Measurements from ENCODE around the gene AKT1S1. TPM values are rescaled to one million over a fixed set of nuclear protein-coding genes. Genes with fewer than 3 reads are reported as not detected.

The AKT1S1 gene
- total RNA-seq, 1 experiment from 2014 or later = 70.6 TPM

GRCh38 chr19:49923055-49924003, 46.2 kb upstream of the AKT1S1 start:
- intact Hi-C loops (cut with micrococcal nuclease) = no loop called here
- H2AFZ ChIP-seq (ENCODE audit: low read depth, low read length, poor library complexity, severe bottlenecking) = no peak overlapping the region
- TF ChIP-seq POLR2A (IDR thresholded peaks at IDR 0.05; ENCODE audit: borderline replicate concordance, extremely low read depth, insufficient read depth, insufficient read length) (no peak), TCF7L2 (IDR thresholded peaks at IDR 0.05; ENCODE audit: borderline replicate concordance, extremely low read depth, insufficient read depth, insufficient read length) (no peak), EZH2phosphoT487 (IDR thresholded peaks at IDR 0.05; ENCODE audit: borderline replicate concordance) (no peak), REST (IDR thresholded peaks at IDR 0.05; ENCODE audit: low read depth) (no peak), CBX3 (IDR thresholded peaks at IDR 0.05; ENCODE audit: low read depth) (no peak)
- POLR2A ChIA-PET = no interaction called here
- H3K4me1 ChIP-seq (ENCODE audit: control insufficient read depth in 1 of 2, insufficient read depth in 2 of 2, low read length in 2 of 2) = peaks cover 7 to 10% of the 10 kb centered on the region in 2 experiments; a peak in 3 of 4 replicates
- peaks cover 98% of the 10 kb centered on the region for H3K79me2 ChIP-seq (ENCODE audit: insufficient read depth, low read length)
- H3K9me2 ChIP-seq (ENCODE audit: insufficient read depth) = no peaks in the 10 kb centered on the region
- no peak overlapping the region for H3K4me2 ChIP-seq (ENCODE audit: low read length)
- RAD21 ChIA-PET (ENCODE audit: low non-redundant PET in 1 of 2, low total read pairs in 2 of 2, uncharacterized antibody in 2 of 2, unreplicated experiment in 2 of 2) = no interaction called here
- no peak overlapping the region for H3K9ac ChIP-seq (ENCODE audit: low read length)
- ATAC-seq (no peak), DNase-seq (ENCODE audit: low read depth, low spot score) (no peak)
- peaks cover 7% of the 10 kb centered on the region; the same call in 1 of the 2 replicates for H4K20me1 ChIP-seq (ENCODE audit: insufficient read depth)
- no peak overlapping the region for H3K27ac ChIP-seq (ENCODE audit: low read depth, low read length)
- no peaks in the 10 kb centered on the region for H3K27me3 ChIP-seq (ENCODE audit: insufficient read depth, low read length)
- CTCF ChIA-PET = no interaction called here
- H3K4me3 ChIP-seq (replicated peaks in 1 of 2; ENCODE audit: low read depth in 1 of 2, low read length in 2 of 2) = no peak overlapping the region
- H3K9me3 ChIP-seq (ENCODE audit: control insufficient read depth in 1 of 2, insufficient read depth in 1 of 2, low read depth in 1 of 2, low read length in 2 of 2) = no peaks in the 10 kb centered on the region
- BruUV-seq (replicated peaks) = no TSS peak
- peaks cover 27 to 45% of the 10 kb centered on the region in 2 experiments for H3K36me3 ChIP-seq (ENCODE audit: control insufficient read depth in 1 of 2, insufficient read depth in 2 of 2, low read length in 2 of 2)
